ENCODE results near the gene RETNLB. TPM values are rescaled to one million over a fixed set of nuclear protein-coding genes. Genes with fewer than 3 reads are reported as not detected.

Gene RETNLB
- polyA plus RNA-seq, 1 donor (not counting 4 experiments of a cell fraction or from before 2014, with no cell fraction given): not detected

- DNase-seq (ENCODE audit: low read depth, low spot score) (no peak), FAIRE-seq (no peak)
- no peak overlapping the region for H2AFZ ChIP-seq (ENCODE audit: control insufficient read depth, low read length)
- H3K9me3 ChIP-seq (ENCODE audit: control insufficient read depth, low read depth, low read length): no peaks in the 10 kb centered on the region
- H3K9me1 ChIP-seq (ENCODE audit: control insufficient read depth, extremely low read depth, insufficient read depth, low read length): no peaks in the 10 kb centered on the region
- no peaks in the 10 kb centered on the region for H3K36me3 ChIP-seq (ENCODE audit: control insufficient read depth in 2 of 2, extremely low read depth in 1 of 2, insufficient read depth in 2 of 2, low read length in 2 of 2)
- H4K20me1 ChIP-seq (ENCODE audit: control insufficient read depth, extremely low read depth, insufficient read depth, low read length): no peaks in the 10 kb centered on the region
- H3K79me2 ChIP-seq (ENCODE audit: control insufficient read depth, insufficient read depth, low read length): no peaks in the 10 kb centered on the region
- H3K27ac ChIP-seq (ENCODE audit: control insufficient read depth, insufficient read depth, low read length): no peak overlapping the region
- no peaks in the 10 kb centered on the region for H3K27me3 ChIP-seq (ENCODE audit: control insufficient read depth, extremely low read depth, insufficient read depth, low read length)
- TF ChIP-seq CTCF (optimal IDR thresholded peaks at IDR 0.05 in 1 of 3, IDR thresholded peaks at IDR 0.05 in 1 of 3, conservative IDR thresholded peaks at IDR 0.05 in 1 of 3; ENCODE audit: extremely low read depth in 1 of 3, insufficient read depth in 2 of 3, low read length in 3 of 3) (no peak), EZH2 (IDR thresholded peaks at IDR 0.05; ENCODE audit: low read length) (no peak)
- H3K9ac ChIP-seq (ENCODE audit: control insufficient read depth, extremely low read depth, insufficient read depth, low read length): no peak overlapping the region
- H3K4me3 ChIP-seq (ENCODE audit: control insufficient read depth in 2 of 3, extremely low read depth in 1 of 3, insufficient read depth in 2 of 3, low read depth in 1 of 3, low read length in 3 of 3): no peak overlapping the region
- H3K4me1 ChIP-seq (ENCODE audit: control insufficient read depth, extremely low read depth, insufficient read depth, low read length): no peaks in the 10 kb centered on the region
- H3K4me2 ChIP-seq (ENCODE audit: control insufficient read depth, extremely low read depth, insufficient read depth, low read depth, low read length): no peak overlapping the region
- dilution Hi-C loops (cut with MboI; ENCODE audit: extremely low pct_ligation_motif_present, low sequenced_read_pairs): no loop called here
Observed at GRCh38 chr3:108736821-108737220, 20.4 kb downstream of the RETNLB start.

- H3K4me3 ChIP-seq (ENCODE audit: control insufficient read depth in 2 of 3, extremely low read depth in 1 of 3, insufficient read depth in 2 of 3, low read depth in 1 of 3, low read length in 3 of 3): no peak overlapping the region
- no peaks in the 10 kb centered on the region for H3K36me3 ChIP-seq (ENCODE audit: control insufficient read depth in 2 of 2, extremely low read depth in 1 of 2, insufficient read depth in 2 of 2, low read length in 2 of 2)
- H3K9me3 ChIP-seq (ENCODE audit: control insufficient read depth, low read depth, low read length): no peaks in the 10 kb centered on the region
- H4K20me1 ChIP-seq (ENCODE audit: control insufficient read depth, extremely low read depth, insufficient read depth, low read length): no peaks in the 10 kb centered on the region
- H3K27ac ChIP-seq (ENCODE audit: control insufficient read depth, insufficient read depth, low read length): no peak overlapping the region
- H2AFZ ChIP-seq (ENCODE audit: control insufficient read depth, low read length): no peak overlapping the region
- no peak for TF ChIP-seq CTCF (optimal IDR thresholded peaks at IDR 0.05 in 1 of 3, IDR thresholded peaks at IDR 0.05 in 1 of 3, conservative IDR thresholded peaks at IDR 0.05 in 1 of 3; ENCODE audit: extremely low read depth in 1 of 3, insufficient read depth in 2 of 3, low read length in 3 of 3)
- no peak for TF ChIP-seq EZH2 (IDR thresholded peaks at IDR 0.05; ENCODE audit: low read length)
- H3K9ac ChIP-seq (ENCODE audit: control insufficient read depth, extremely low read depth, insufficient read depth, low read length): no peak overlapping the region
- no peaks in the 10 kb centered on the region for H3K27me3 ChIP-seq (ENCODE audit: control insufficient read depth, extremely low read depth, insufficient read depth, low read length)
- FAIRE-seq (no peak), DNase-seq (ENCODE audit: low read depth, low spot score) (no peak)
- no peaks in the 10 kb centered on the region for H3K79me2 ChIP-seq (ENCODE audit: control insufficient read depth, insufficient read depth, low read length)
- H3K9me1 ChIP-seq (ENCODE audit: control insufficient read depth, extremely low read depth, insufficient read depth, low read length): no peaks in the 10 kb centered on the region
- H3K4me2 ChIP-seq (ENCODE audit: control insufficient read depth, extremely low read depth, insufficient read depth, low read depth, low read length): no peak overlapping the region
- no peaks in the 10 kb centered on the region for H3K4me1 ChIP-seq (ENCODE audit: control insufficient read depth, extremely low read depth, insufficient read depth, low read length)
- dilution Hi-C loops (cut with MboI; ENCODE audit: extremely low pct_ligation_motif_present, low sequenced_read_pairs): no loop called here
Observed at GRCh38 chr3:108728934-108729333, 28.3 kb downstream of the RETNLB start.
